Choroid plexus epithelial cell (primary cell): Measurements from ENCODE around the gene SH3BGRL2.

ENCODE experiments used
- DNase-seq: peaks from one replicate; pipeline ENCODE4 v3.0.0-alpha.2; 2010; ENCODE audit warnings: low read depth
- H3K4me3 ChIP-seq: 2 replicates; pipeline ENCODE4 v1.5.1; 2011; ENCODE audit warnings: low read depth, mild to moderate bottlenecking, control low read depth, low read length, moderate library complexity
- CTCF ChIP-seq: conservative IDR thresholded peaks from 2 replicates; pipeline ENCODE4 v1.5.1; 2011; ENCODE audit warnings: low read depth, mild to moderate bottlenecking, control low read depth, inconsistent platforms, low read length, moderate library complexity

Gene SH3BGRL2

GRCh38 chr6:79607000-79607399, 24.1 kb upstream of the SH3BGRL2 start:
- DNase-seq: peak; percentile 83
- no peak for TF ChIP-seq CTCF
- no peak overlapping the region for H3K4me3 ChIP-seq

- DNase-seq: no peak
- no peak for TF ChIP-seq CTCF
- no peak overlapping the region for H3K4me3 ChIP-seq
Observed at GRCh38 chr6:79608334-79609224, 22.6 kb upstream of the SH3BGRL2 start.

- H3K4me3 ChIP-seq: no peak overlapping the region
- DNase-seq: no peak
- TF ChIP-seq CTCF: no peak
Observed at GRCh38 chr6:79609225-79609595, 21.9 kb upstream of the SH3BGRL2 start.

GRCh38 chr6:79610306-79611009, 20.7 kb upstream of the SH3BGRL2 start:
- TF ChIP-seq CTCF: no peak

GRCh38 chr6:79612457-79612856, 18.7 kb upstream of the SH3BGRL2 start:
- no peak for TF ChIP-seq CTCF
- no peak for DNase-seq
- no peak overlapping the region for H3K4me3 ChIP-seq

More at GRCh38 chr6:79610306-79611009, 20.7 kb upstream of the SH3BGRL2 start:
- H3K4me3 ChIP-seq: no peak overlapping the region
- DNase-seq: no peak

GRCh38 chr6:79612918-79613317, 18.2 kb upstream of the SH3BGRL2 start:
- no peak for DNase-seq
- no peak for TF ChIP-seq CTCF
- no peak overlapping the region for H3K4me3 ChIP-seq
